Measurements from ENCODE around the gene C18orf54. TPM values are rescaled to one million over a fixed set of nuclear protein-coding genes. Genes with fewer than 3 reads are reported as not detected.

Gene C18orf54
- 5.4 TPM in 2 replicates for total RNA-seq

GRCh38 chr18:54357660-54358494 is at the start of gene C18orf54, which contains the start of gene STARD6:
Gene C18orf54, plus strand, starts transcription at chr18:54357906. Its CDS starts 2,667 bp downstream, at chr18:54360573.
Gene STARD6, minus strand, starts transcription at chr18:54357858. Its CDS starts 3,285 bp downstream, at chr18:54354573.

Other genes with a start within 250 kb of the C18orf54 start
- 40.5 and 56.6 TPM in 2 replicates for gene MBD2, start 133.2 kb upstream of the C18orf54 start, total RNA-seq
- 2.6 and 6.5 TPM in 2 replicates for gene POLI, start 88.4 kb upstream of the C18orf54 start, total RNA-seq
- gene STARD6, start within 50 bp of the C18orf54 start, total RNA-seq: 0.51 TPM in 1 of 2 replicates, not detected in the other
- gene DYNAP, start 233.3 kb downstream of the C18orf54 start, total RNA-seq: 0.14 TPM in 1 of 2 replicates, not detected in the other